Glutamatergic neuron (in vitro differentiated cells): ENCODE data around the gene ADAMTSL4. TPM values are rescaled to one million over a fixed set of nuclear protein-coding genes. Genes with fewer than 3 reads are reported as not detected.

Experiments used
- DNase-seq: peaks from one replicate; pipeline ENCODE4 v3.0.0; 2022
- H3K27ac Mint-ChIP-seq: one replicate; pipeline ENCODE4 v1.8.0; 2020; ENCODE audit warnings: mild to moderate bottlenecking, mixed read lengths, inconsistent platforms; ENCODE audit not compliant: unreplicated experiment
- H3K27me3 Mint-ChIP-seq: one replicate; pipeline ENCODE4 v1.8.0; 2020; ENCODE audit warnings: mild to moderate bottlenecking, moderate library complexity, mixed read lengths, inconsistent platforms; ENCODE audit not compliant: unreplicated experiment
- H3K36me3 Mint-ChIP-seq: one replicate; pipeline ENCODE4 v1.8.0; 2020; ENCODE audit warnings: mild to moderate bottlenecking, mixed read lengths, inconsistent platforms; ENCODE audit not compliant: unreplicated experiment
- H3K4me1 Mint-ChIP-seq: one replicate; pipeline ENCODE4 v1.8.0; 2020; ENCODE audit warnings: mild to moderate bottlenecking, low read depth, mixed read lengths, inconsistent platforms; ENCODE audit not compliant: unreplicated experiment
- H3K4me3 Mint-ChIP-seq: one replicate; pipeline ENCODE4 v1.8.0; 2020; ENCODE audit warnings: mild to moderate bottlenecking, mixed read lengths, inconsistent platforms; ENCODE audit not compliant: unreplicated experiment
- H3K9me3 Mint-ChIP-seq: one replicate; pipeline ENCODE4 v1.8.0; 2020; ENCODE audit warnings: mild to moderate bottlenecking, moderate library complexity, mixed read lengths, inconsistent platforms; ENCODE audit not compliant: unreplicated experiment
- CTCF ChIP-seq: fragments of 200-600 bp; sonication (generic); IDR thresholded peaks from one replicate; pipeline ENCODE4 v1.5.0; 2021; ENCODE audit not compliant: partially characterized antibody, unreplicated experiment
- total RNA-seq: library from RNA; stranded (reverse); fragmentation: NEBNext Ultra II Directional; extraction: Animal tissue kit (Norgen Biotek cat#: 25700); gene quantifications from one replicate; pipeline ENCODE4 v1.2.1, GENCODE V29; 2021; ENCODE audit not compliant: unreplicated experiment

ADAMTSL4 gene
- total RNA-seq, 1 donor from 2014 or later, result 0.25 TPM

- H3K27me3 Mint-ChIP-seq, result peaks cover 1% of the 10 kb centered on the region
- H3K36me3 Mint-ChIP-seq, result no peaks in the 10 kb centered on the region
These were observed 11.2 kb upstream of the ADAMTSL4 start for GRCh38 chr1:150537732-150538684.

GRCh38 chr1:150543500-150544143, 5.6 kb upstream of the ADAMTSL4 start:
- Mint-ChIP-seq H3K36me3 (no peaks in the 10 kb centered on the region), H3K4me1 (no peaks in the 10 kb centered on the region), H3K9me3 (peaks cover 5% of the 10 kb centered on the region), H3K27ac (no peak overlapping the region), H3K4me3 (no peak overlapping the region), H3K27me3 (peaks cover 5% of the 10 kb centered on the region)
- no peak for DNase-seq
- no peak for TF ChIP-seq CTCF

More at GRCh38 chr1:150537732-150538684, 11.2 kb upstream of the ADAMTSL4 start:
- Mint-ChIP-seq H3K4me1 (no peaks in the 10 kb centered on the region), H3K27ac (no peak overlapping the region), H3K4me3 (no peak overlapping the region), H3K9me3 (peaks cover 3% of the 10 kb centered on the region)
- peak; percentile 18 for DNase-seq
- no peak for TF ChIP-seq CTCF

GRCh38 chr1:150544204-150544603, 5.0 kb upstream of the ADAMTSL4 start:
- no peak overlapping the region for H3K27ac Mint-ChIP-seq
- H3K4me1 Mint-ChIP-seq, result no peaks in the 10 kb centered on the region
- H3K27me3 Mint-ChIP-seq, result peaks cover 5% of the 10 kb centered on the region
- H3K9me3 Mint-ChIP-seq, result peaks cover 5% of the 10 kb centered on the region
- H3K4me3 Mint-ChIP-seq, result no peak overlapping the region
- DNase-seq, result no peak
- H3K36me3 Mint-ChIP-seq, result no peaks in the 10 kb centered on the region
- TF ChIP-seq CTCF, result no peak

- no peaks in the 10 kb centered on the region for H3K4me1 Mint-ChIP-seq
- H3K36me3 Mint-ChIP-seq, result no peaks in the 10 kb centered on the region
- H3K27ac Mint-ChIP-seq, result no peak overlapping the region
- TF ChIP-seq CTCF, result no peak
- H3K9me3 Mint-ChIP-seq, result peaks cover 5% of the 10 kb centered on the region
- H3K27me3 Mint-ChIP-seq, result peaks cover 9% of the 10 kb centered on the region
- no peak for DNase-seq
- H3K4me3 Mint-ChIP-seq, result no peak overlapping the region
These were observed 3.6 kb upstream of the ADAMTSL4 start for GRCh38 chr1:150545486-150546032.
